Prostate gland (tissue), 2 donors: Measurements from ENCODE around the gene CMTM8. TPM values are rescaled to one million over a fixed set of nuclear protein-coding genes. Genes with fewer than 3 reads are reported as not detected.
A peak's percentile ranks its signal among the peaks of the same experiment; 100 is the strongest.

Source experiments
- DNase-seq: peaks from one replicate; pipeline ENCODE4 v3.0.0-alpha.2; 2019; ENCODE audit warnings: low spot score
- H3K27ac ChIP-seq, 2 donors: fragments of 200-600 bp; sonication (generic); 2 replicates each; pipeline ENCODE4 v1.5.1; 2017 to 2019
- H3K27me3 ChIP-seq: fragments of 200-600 bp; sonication (generic); replicated peaks from 2 replicates; pipeline ENCODE4 v1.5.1; 2019; ENCODE audit not compliant: insufficient read depth
- H3K36me3 ChIP-seq, 2 donors: fragments of 200-600 bp; sonication (generic); 1 replicate in 1 of 2; 2 replicates in 1 of 2; pipeline versions ENCODE4 v1.5.1 to v1.8.1; 2017 to 2019
- H3K4me1 ChIP-seq: fragments of 200-600 bp; sonication (generic); replicated peaks from 2 replicates; pipeline ENCODE4 v1.5.1; 2019
- H3K4me3 ChIP-seq, 2 donors: fragments of 200-600 bp; sonication (generic); 2 replicates each; pipeline ENCODE4 v1.5.1; 2017 to 2019
- H3K9me3 ChIP-seq: fragments of 200-600 bp; sonication (generic); 2 replicates; pipeline ENCODE4 v1.5.1; 2017
- CTCF ChIP-seq, 4 experiments: fragments of 200-600 bp in 2 of 4; fragments of 450-650 bp in 2 of 4; sonication (generic) in 2 of 4; IDR thresholded peaks; 1 replicate in 3 of 4; 2 replicates in 1 of 4; pipeline ENCODE4 v1.5.1; 2016 to 2019; ENCODE audit warnings: antibody characterized with exemption in 4 of 4, mild to moderate bottlenecking in 2 of 4, moderate library complexity in 2 of 4
- POLR2A ChIP-seq: fragments of 450-650 bp; IDR thresholded peaks from one replicate; pipeline ENCODE4 v1.6.1; 2016; ENCODE audit warnings: antibody characterized with exemption, mild to moderate bottlenecking
- POLR2AphosphoS5 ChIP-seq: sonication (generic); formaldehyde crosslinking; IDR thresholded peaks from one replicate; pipeline ENCODE4 v1.6.1; 2017; ENCODE audit warnings: antibody characterized with exemption
- WGBS: methylation state at CpG from one replicate; pipeline ENCODE4 v1.1.5; 2018; 5-methylcytosine and 5-hydroxymethylcytosine counted together
- intact Hi-C: fragments of 100-400 bp; cut with DNase I; formaldehyde crosslinking; loops from one replicate; pipeline ENCODE4 v1.14.2; 2022
- total RNA-seq, 2 donors: library from RNA; depleted of rRNA; stranded (reverse); fragments of >200 nt; gene quantifications; one replicate each; pipeline ENCODE4 v1.1.0, GENCODE V29; 2016

CMTM8 gene
- total RNA-seq, 2 donors from 2014 or later = 28.8 to 30.3 TPM

GRCh38 chr3:32303977-32304881, 65.7 kb downstream of the CMTM8 start:
- DNase-seq = peak; percentile 58
- H3K36me3 ChIP-seq = no peaks in the 10 kb centered on the region
- H3K4me1 ChIP-seq = peaks cover 3% of the 10 kb centered on the region

GRCh38 chr3:32305361-32305876, 66.9 kb downstream of the CMTM8 start:
- TF ChIP-seq CTCF (IDR thresholded peaks at IDR 0.05) (no peak), POLR2A (no peak), POLR2AphosphoS5 (no peak)
- 87% methylated on average over 2 of the region's 2 CpGs for WGBS

More at GRCh38 chr3:32303977-32304881, 65.7 kb downstream of the CMTM8 start:
- no peaks in the 10 kb centered on the region for H3K9me3 ChIP-seq
- H3K27me3 ChIP-seq = no peaks in the 10 kb centered on the region
- no peak overlapping the region for H3K4me3 ChIP-seq
- 65% methylated on average over 3 of the region's 3 CpGs for WGBS
- no peak for TF ChIP-seq CTCF (IDR thresholded peaks at IDR 0.05)
- TF ChIP-seq POLR2A = no peak
- TF ChIP-seq POLR2AphosphoS5 = peak; percentile 83
- no peak overlapping the region for H3K27ac ChIP-seq
- intact Hi-C loops = no loop called here

GRCh38 chr3:32306072-32306471, 67.6 kb downstream of the CMTM8 start:
- Histone ChIP-seq H3K4me3 (no peak overlapping the region), H3K27ac (no peak overlapping the region), H3K27me3 (no peaks in the 10 kb centered on the region), H3K36me3 (no peaks in the 10 kb centered on the region), H3K9me3 (no peaks in the 10 kb centered on the region), H3K4me1 (peaks cover 3% of the 10 kb centered on the region)
- no peak for DNase-seq
- WGBS = 95% methylated on average over 3 of the region's 3 CpGs
- TF ChIP-seq POLR2A (no peak), POLR2AphosphoS5 (no peak), CTCF (IDR thresholded peaks at IDR 0.05) (no peak)
- intact Hi-C loops = no loop called here

More at GRCh38 chr3:32305361-32305876, 66.9 kb downstream of the CMTM8 start:
- intact Hi-C loops = no loop called here
- Histone ChIP-seq H3K4me3 (no peak overlapping the region), H3K9me3 (no peaks in the 10 kb centered on the region), H3K27ac (no peak overlapping the region), H3K4me1 (peaks cover 3% of the 10 kb centered on the region), H3K27me3 (no peaks in the 10 kb centered on the region), H3K36me3 (no peaks in the 10 kb centered on the region)
- DNase-seq = no peak

- Histone ChIP-seq H3K36me3 (no peaks in the 10 kb centered on the region), H3K27me3 (no peaks in the 10 kb centered on the region), H3K4me1 (peaks cover 3% of the 10 kb centered on the region), H3K27ac (no peak overlapping the region), H3K4me3 (no peak overlapping the region), H3K9me3 (no peaks in the 10 kb centered on the region)
- no peak for TF ChIP-seq POLR2AphosphoS5
- 76% methylated on average over 3 of the region's 3 CpGs for WGBS
- intact Hi-C loops = no loop called here
- DNase-seq = no peak
These were observed 69.1 kb downstream of the CMTM8 start for GRCh38 chr3:32307591-32307990.

GRCh38 chr3:32308378-32308777, 69.9 kb downstream of the CMTM8 start:
- DNase-seq = no peak
- Histone ChIP-seq H3K4me1 (peaks cover 3% of the 10 kb centered on the region), H3K27ac (no peak overlapping the region), H3K27me3 (no peaks in the 10 kb centered on the region), H3K36me3 (no peaks in the 10 kb centered on the region), H3K4me3 (no peak overlapping the region), H3K9me3 (no peaks in the 10 kb centered on the region)
- WGBS = 95% methylated on average over 4 of the region's 4 CpGs
- intact Hi-C loops = no loop called here
- no peak for TF ChIP-seq POLR2AphosphoS5
- TF ChIP-seq CTCF (IDR thresholded peaks at IDR 0.05) = no peak
- no peak for TF ChIP-seq POLR2A
